H9 (cell line): Measurements from ENCODE around the gene LZTS3. TPM values are rescaled to one million over a fixed set of nuclear protein-coding genes. Genes with fewer than 3 reads are reported as not detected.

Experiments
- DNase-seq: peaks from one replicate; pipeline ENCODE4 v3.0.0-alpha.2; 2017
- H2AFZ ChIP-seq: one replicate; pipeline ENCODE4 v1.6.1; 2013; ENCODE audit warnings: mild to moderate bottlenecking, low read length, control low read depth, moderate library complexity
- H2AK5ac ChIP-seq: 2 replicates; pipeline ENCODE4 v1.6.1; 2013; ENCODE audit warnings: low read length, control low read depth, mixed read lengths; ENCODE audit not compliant: insufficient read length
- H2BK120ac ChIP-seq: one replicate; pipeline ENCODE4 v1.6.1; 2013; ENCODE audit warnings: low read depth, mild to moderate bottlenecking, low read length, control low read depth, inconsistent platforms; ENCODE audit not compliant: poor library complexity, severe bottlenecking
- H2BK12ac ChIP-seq: 2 replicates; pipeline ENCODE4 v1.6.1; 2013; ENCODE audit warnings: low read length, control low read depth, mixed read lengths, low read depth; ENCODE audit not compliant: insufficient read length
- H2BK15ac ChIP-seq: 2 replicates; pipeline ENCODE4 v1.6.1; 2013; ENCODE audit warnings: low read depth, low read length, control low read depth
- H2BK20ac ChIP-seq: one replicate; pipeline ENCODE4 v1.6.1; 2013; ENCODE audit warnings: low read depth, mild to moderate bottlenecking, low read length, control low read depth, inconsistent platforms; ENCODE audit not compliant: poor library complexity, severe bottlenecking
- H2BK5ac ChIP-seq: 2 replicates; pipeline ENCODE4 v1.6.1; 2013; ENCODE audit warnings: low read length, control low read depth, mixed read lengths; ENCODE audit not compliant: insufficient read length
- H3K14ac ChIP-seq: 2 replicates; pipeline ENCODE4 v1.6.1; 2013; ENCODE audit warnings: low read length, control low read depth; ENCODE audit not compliant: insufficient read depth
- H3K18ac ChIP-seq: 2 replicates; pipeline ENCODE4 v1.6.1; 2013; ENCODE audit warnings: low read depth, mild to moderate bottlenecking, mixed read lengths, low read length, control low read depth; ENCODE audit not compliant: insufficient read length
- H3K23ac ChIP-seq: 2 replicates; pipeline ENCODE4 v1.6.1; 2013; ENCODE audit warnings: low read length, control low read depth, mixed read lengths, low read depth; ENCODE audit not compliant: insufficient read length
- H3K23me2 ChIP-seq: 2 replicates; pipeline ENCODE4 v1.6.1; 2013; ENCODE audit warnings: low read depth, mild to moderate bottlenecking, mixed read lengths, low read length, control low read depth; ENCODE audit not compliant: insufficient read length, poor library complexity, severe bottlenecking
- H3K27ac ChIP-seq: 2 replicates; pipeline ENCODE4 v1.5.1; 2013; ENCODE audit warnings: low read length, control low read depth, mixed read lengths, low read depth; ENCODE audit not compliant: insufficient read length
- H3K27me3 ChIP-seq: 2 replicates; pipeline ENCODE4 v1.6.1; 2013; ENCODE audit warnings: low read length, control low read depth, inconsistent platforms; ENCODE audit not compliant: insufficient read depth
- H3K4ac ChIP-seq: 2 replicates; pipeline ENCODE4 v1.6.1; 2013; ENCODE audit warnings: low read depth, mild to moderate bottlenecking, control low read depth, inconsistent platforms, low read length, moderate library complexity
- H3K4me1 ChIP-seq: 2 replicates; pipeline ENCODE4 v1.6.1; 2013; ENCODE audit warnings: low read length, control low read depth, inconsistent platforms; ENCODE audit not compliant: insufficient read depth
- H3K4me2 ChIP-seq: 2 replicates; pipeline ENCODE4 v1.6.1; 2013; ENCODE audit warnings: low read length, control low read depth, mixed read lengths; ENCODE audit not compliant: insufficient read length, insufficient read depth
- H3K56ac ChIP-seq: 2 replicates; pipeline ENCODE4 v1.6.1; 2013; ENCODE audit warnings: low read depth, mild to moderate bottlenecking, mixed read lengths, low read length, control low read depth; ENCODE audit not compliant: insufficient read length
- H3K79me1 ChIP-seq: 2 replicates; pipeline ENCODE4 v1.6.1; 2013; ENCODE audit warnings: low read depth, mild to moderate bottlenecking, moderate library complexity, low read length, control low read depth, inconsistent platforms; ENCODE audit not compliant: insufficient read depth, poor library complexity, severe bottlenecking
- H3K79me2 ChIP-seq: 2 replicates; pipeline ENCODE4 v1.6.1; 2013; ENCODE audit warnings: low read length, control low read depth, inconsistent platforms; ENCODE audit not compliant: insufficient read depth
- H3K9ac ChIP-seq: 2 replicates; pipeline ENCODE4 v1.6.1; 2013; ENCODE audit warnings: low read length, control low read depth, mixed read lengths; ENCODE audit not compliant: insufficient read length; ENCODE audit errors: extremely low read depth
- H3K9me3 ChIP-seq: one replicate; pipeline ENCODE4 v1.6.1; 2013; ENCODE audit warnings: low read depth, low read length, inconsistent platforms; ENCODE audit not compliant: control insufficient read depth
- H3T11ph ChIP-seq: one replicate; pipeline ENCODE4 v1.6.1; 2013; ENCODE audit warnings: mild to moderate bottlenecking, low read length, control low read depth, inconsistent platforms
- H4K20me1 ChIP-seq: one replicate; pipeline ENCODE4 v1.6.1; 2013; ENCODE audit not compliant: control insufficient read depth, insufficient read length, insufficient read depth
- H4K5ac ChIP-seq: 2 replicates; pipeline ENCODE4 v1.6.1; 2013; ENCODE audit warnings: low read depth, mild to moderate bottlenecking, mixed read lengths, low read length, control low read depth; ENCODE audit not compliant: insufficient read length
- H4K8ac ChIP-seq: replicated peaks from 2 replicates; pipeline ENCODE4 v1.6.1; 2013; ENCODE audit warnings: low read length, control low read depth, mixed read lengths, low read depth; ENCODE audit not compliant: insufficient read length
- H4K91ac ChIP-seq: 2 replicates; pipeline ENCODE4 v1.6.1; 2013; ENCODE audit warnings: low read depth, mild to moderate bottlenecking, moderate library complexity, mixed read lengths, low read length, control low read depth; ENCODE audit not compliant: insufficient read length
- H3K27ac Mint-ChIP-seq, 3 experiments: 2 replicates in 2 of 3; 3 replicates in 1 of 3; pipeline ENCODE4 v1.8.0; 2020 to 2021; ENCODE audit warnings: mixed read lengths in 3 of 3, mild to moderate bottlenecking in 1 of 3, moderate library complexity in 1 of 3
- H3K27me3 Mint-ChIP-seq: 2 replicates; pipeline ENCODE4 v1.8.0; 2021; ENCODE audit warnings: low read depth, mild to moderate bottlenecking, moderate library complexity, mixed read lengths
- H3K36me3 Mint-ChIP-seq, 3 experiments: 2 replicates in 2 of 3; 3 replicates in 1 of 3; pipeline ENCODE4 v1.8.0; 2020 to 2021; ENCODE audit warnings: low read depth in 3 of 3, mixed read lengths in 3 of 3; ENCODE audit not compliant: insufficient read depth in 1 of 3
- H3K4me1 Mint-ChIP-seq, 2 experiments: 2 replicates each; pipeline ENCODE4 v1.8.0; 2020; ENCODE audit warnings: mixed read lengths in 2 of 2
- H3K4me3 Mint-ChIP-seq, 2 experiments: 2 replicates in 1 of 2; 3 replicates in 1 of 2; pipeline ENCODE4 v1.8.0; 2020 to 2021; ENCODE audit warnings: mild to moderate bottlenecking in 2 of 2, mixed read lengths in 2 of 2, moderate library complexity in 1 of 2
- H3K9me3 Mint-ChIP-seq, 2 experiments: 2 replicates in 1 of 2; 3 replicates in 1 of 2; pipeline ENCODE4 v1.8.0; 2020; ENCODE audit warnings: mild to moderate bottlenecking in 2 of 2, mixed read lengths in 2 of 2, moderate library complexity in 1 of 2
- WGBS: extraction: QIAGEN DNeasy Blood & Tissue Kit; methylation state at CpG from one replicate; pipeline ENCODE4 v1.1.7; 2013; ENCODE audit warnings: missing lambda C conversion rate, low lambda C conversion rate, mixed read lengths; ENCODE audit not compliant: insufficient read length; ENCODE audit errors: extremely low coverage; 5-methylcytosine and 5-hydroxymethylcytosine counted together
- total RNA-seq: library from RNA; stranded (reverse); gene quantifications from 2 replicates; pipeline ENCODE4 v1.2.1, GENCODE V29; 2021
- TF ChIP-seq, protein P1 (sequence below): fragments of 200-600 bp; sonication (generic); conservative IDR thresholded peaks from 3 replicates; pipeline ENCODE4 v1.8.0; 2021; ENCODE audit warnings: antibody characterized with exemption, mild to moderate bottlenecking

Gene LZTS3
- total RNA-seq, 1 experiment from 2014 or later = 20.8 TPM

DNA sequence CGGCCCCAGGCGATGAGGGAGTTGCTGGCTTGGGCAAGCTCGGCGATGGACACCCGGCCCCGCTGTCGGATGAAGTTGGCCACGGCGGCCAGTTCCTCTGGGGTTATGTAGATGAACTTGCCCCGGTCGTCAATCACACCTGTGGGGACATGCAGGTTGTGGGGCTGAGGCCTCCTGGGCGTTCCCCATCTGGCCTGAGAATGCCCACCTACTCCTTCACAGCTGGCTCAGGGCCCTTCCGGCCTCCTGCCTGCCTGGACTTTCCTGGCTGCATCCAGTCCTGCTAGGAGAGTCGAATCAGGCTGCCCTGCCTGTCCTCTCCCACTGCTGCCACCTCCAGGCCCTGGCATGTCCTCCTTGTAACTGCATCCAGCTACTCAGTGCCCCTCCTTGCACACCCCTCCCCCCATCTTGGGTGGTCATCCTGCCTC is 17.3 kb upstream of the LZTS3 start:
- Histone ChIP-seq H2BK20ac (no peak overlapping the region), H3K18ac (no peak overlapping the region), H3K4ac (no peak overlapping the region), H2BK120ac (no peak overlapping the region), H4K5ac (no peak overlapping the region), H4K8ac (no peak overlapping the region), H3K27me3 (no peaks in the 10 kb centered on the region), H3K23ac (no peak overlapping the region), H3T11ph (no peak overlapping the region), H4K91ac (no peak overlapping the region), H3K27ac (no peak overlapping the region), H2BK5ac (no peak overlapping the region), H3K14ac (no peak overlapping the region), H3K9ac (no peak overlapping the region), H3K79me1 (no peaks in the 10 kb centered on the region), H4K20me1 (no peaks in the 10 kb centered on the region), H2AK5ac (no peak overlapping the region), H2BK12ac (no peak overlapping the region), H3K56ac (no peak overlapping the region), H3K4me2 (no peak overlapping the region), H3K23me2 (no peaks in the 10 kb centered on the region), H2BK15ac (no peak overlapping the region), H3K79me2 (no peaks in the 10 kb centered on the region), H2AFZ (no peak overlapping the region), H3K9me3 (no peaks in the 10 kb centered on the region), H3K4me1 (no peaks in the 10 kb centered on the region)
- Mint-ChIP-seq H3K27ac (peak overlapping the region in 1 of 3 experiments; percentile 27; a peak in 1 of 7 replicates), H3K9me3 (no peaks in the 10 kb centered on the region), H3K4me3 (no peak overlapping the region), H3K36me3 (peaks cover 38 to 61% (median 56%) of the 10 kb centered on the region in 3 experiments), H3K27me3 (no peaks in the 10 kb centered on the region), H3K4me1 (no peaks in the 10 kb centered on the region; a peak in 1 of 4 replicates)
- TF ChIP-seq, protein P1, sequence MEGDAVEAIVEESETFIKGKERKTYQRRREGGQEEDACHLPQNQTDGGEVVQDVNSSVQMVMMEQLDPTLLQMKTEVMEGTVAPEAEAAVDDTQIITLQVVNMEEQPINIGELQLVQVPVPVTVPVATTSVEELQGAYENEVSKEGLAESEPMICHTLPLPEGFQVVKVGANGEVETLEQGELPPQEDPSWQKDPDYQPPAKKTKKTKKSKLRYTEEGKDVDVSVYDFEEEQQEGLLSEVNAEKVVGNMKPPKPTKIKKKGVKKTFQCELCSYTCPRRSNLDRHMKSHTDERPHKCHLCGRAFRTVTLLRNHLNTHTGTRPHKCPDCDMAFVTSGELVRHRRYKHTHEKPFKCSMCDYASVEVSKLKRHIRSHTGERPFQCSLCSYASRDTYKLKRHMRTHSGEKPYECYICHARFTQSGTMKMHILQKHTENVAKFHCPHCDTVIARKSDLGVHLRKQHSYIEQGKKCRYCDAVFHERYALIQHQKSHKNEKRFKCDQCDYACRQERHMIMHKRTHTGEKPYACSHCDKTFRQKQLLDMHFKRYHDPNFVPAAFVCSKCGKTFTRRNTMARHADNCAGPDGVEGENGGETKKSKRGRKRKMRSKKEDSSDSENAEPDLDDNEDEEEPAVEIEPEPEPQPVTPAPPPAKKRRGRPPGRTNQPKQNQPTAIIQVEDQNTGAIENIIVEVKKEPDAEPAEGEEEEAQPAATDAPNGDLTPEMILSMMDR = no peak
- no CpG with 5 or more reads among the region's 14 CpGs for WGBS
- DNase-seq = peak; percentile 43
